GM12878 (cell line): Measurements from ENCODE around the gene PCDH15. TPM values are rescaled to one million over a fixed set of nuclear protein-coding genes. Genes with fewer than 3 reads are reported as not detected.

Experiments
- ATAC-seq: fragments of 200-7000 bp; cut with Tn5 transposase; 3 replicates; pipeline ENCODE4 v1.9.1; 2020; ENCODE audit warnings: mild to moderate bottlenecking, moderate library complexity
- BruUV-seq: library from RNA; stranded (reverse); fragments of 400-500 nt; replicated peaks from 2 replicates; lab custom pipeline; 2021; lab: Mats Ljungman, UMichigan
- CTCF ChIA-PET: fragments of 300-600 bp; sonication (Branson Sonifier 250); formaldehyde crosslinking; extraction: SDS; loops from one replicate; lab custom pipeline; 2021; ENCODE audit warnings: inconsistent platforms; lab: Yijun Ruan, JAX
- POLR2A ChIA-PET: fragments of 350-600 bp; formaldehyde crosslinking; extraction: SDS; loops from one replicate; lab custom pipeline; 2021; ENCODE audit warnings: inconsistent platforms; lab: Charles Lee
- RAD21 ChIA-PET: fragments of 300-600 bp; sonication (Branson Sonifier 250); formaldehyde crosslinking; loops from one replicate; lab custom pipeline; 2023; ENCODE audit warnings: antibody characterized with exemption; ENCODE audit not compliant: unreplicated experiment; lab: Charles Lee
- SMC1A ChIA-PET: fragments of 300-600 bp; sonication (Branson Sonifier 250); formaldehyde crosslinking; loops from one replicate; lab custom pipeline; 2023; ENCODE audit not compliant: unreplicated experiment, uncharacterized antibody; lab: Charles Lee
- DNase-seq: peaks from one replicate; pipeline ENCODE4 v3.0.0-alpha.2; 2011; ENCODE audit warnings: low read depth, low spot score
- FAIRE-seq: peaks from 3 replicates; lab custom pipeline; 2011; peaks lifted over from hg19 to GRCh38; lab: Jason Lieb, UNC
- H2AFZ ChIP-seq: 2 replicates; pipeline ENCODE4 v1.6.0; 2011; ENCODE audit warnings: low read depth, low read length, control low read depth; ENCODE audit not compliant: control insufficient read depth
- H3K27ac ChIP-seq: 2 replicates; pipeline ENCODE4 v1.5.1; 2011; ENCODE audit warnings: control low read depth; ENCODE audit not compliant: control insufficient read depth, insufficient read depth
- H3K27me3 ChIP-seq, 2 experiments: replicated peaks in 1 of 2; 2 replicates each; pipeline versions ENCODE4 v1.6.0 to v1.6.1; 2011; ENCODE audit warnings: low read length in 1 of 2; ENCODE audit not compliant: control insufficient read depth in 2 of 2, insufficient read depth in 2 of 2
- H3K36me3 ChIP-seq, 2 experiments: 2 replicates each; pipeline ENCODE4 v1.5.1; 2011; ENCODE audit warnings: low read length in 1 of 2; ENCODE audit not compliant: control insufficient read depth in 2 of 2, insufficient read depth in 2 of 2
- H3K4me1 ChIP-seq: 2 replicates; pipeline ENCODE4 v1.6.1; 2011; ENCODE audit warnings: mild to moderate bottlenecking, low read length, moderate library complexity, mixed read lengths; ENCODE audit not compliant: control insufficient read depth, insufficient read depth
- H3K4me2 ChIP-seq: 2 replicates; pipeline ENCODE4 v1.6.0; 2011; ENCODE audit warnings: control low read depth; ENCODE audit not compliant: control insufficient read depth, insufficient read depth
- H3K4me3 ChIP-seq: fragments of 200-600 bp; sonication (generic); 2 replicates; pipeline ENCODE4 v1.5.1; 2016
- H3K79me2 ChIP-seq: 2 replicates; pipeline ENCODE4 v1.6.0; 2011; ENCODE audit warnings: low read length; ENCODE audit not compliant: control insufficient read depth, insufficient read depth
- H3K9ac ChIP-seq: 2 replicates; pipeline ENCODE4 v1.8.0; 2011; ENCODE audit warnings: low read length, control low read depth, mixed read lengths; ENCODE audit not compliant: control insufficient read depth, insufficient read depth
- H3K9me3 ChIP-seq: replicated peaks from 3 replicates; pipeline ENCODE4 v1.5.1; 2011; ENCODE audit warnings: mild to moderate bottlenecking, low read length; ENCODE audit not compliant: control insufficient read depth, insufficient read depth
- H4K20me1 ChIP-seq: 2 replicates; pipeline ENCODE4 v1.6.0; 2011; ENCODE audit not compliant: control insufficient read depth, insufficient read depth
- BCL3 ChIP-seq: IDR thresholded peaks from 2 replicates; pipeline ENCODE4 v1.6.1; 2011; ENCODE audit warnings: borderline replicate concordance, low read depth, mild to moderate bottlenecking, moderate library complexity, low read length; ENCODE audit not compliant: insufficient read depth, poor library complexity, severe bottlenecking
- CHD1 ChIP-seq: IDR thresholded peaks from 2 replicates; pipeline ENCODE4 v1.6.1; 2012; ENCODE audit warnings: low read depth, low read length, improper control_type of control experiment
- FOXK2 ChIP-seq: fragments of 450-650 bp; IDR thresholded peaks from 2 replicates; pipeline ENCODE4 v1.6.1; 2017; ENCODE audit warnings: mild to moderate bottlenecking, moderate library complexity
- HDAC6 ChIP-seq: fragments of 200-600 bp; sonication (generic); IDR thresholded peaks from one replicate; pipeline ENCODE4 v1.8.0; 2017; ENCODE audit warnings: antibody characterized with exemption; ENCODE audit not compliant: unreplicated experiment
- KAT2A ChIP-seq: conservative IDR thresholded peaks from 2 replicates; pipeline ENCODE4 v1.6.1; 2011; ENCODE audit warnings: low read depth, low read length; ENCODE audit not compliant: control insufficient read depth
- MAX ChIP-seq: IDR thresholded peaks from 2 replicates; pipeline ENCODE4 v1.6.1; 2012; ENCODE audit warnings: low read depth, low read length, improper control_type of control experiment
- MYC ChIP-seq: IDR thresholded peaks from 2 replicates; pipeline ENCODE4 v1.6.1; 2011; ENCODE audit warnings: mild to moderate bottlenecking, low read length, moderate library complexity, inconsistent platforms; ENCODE audit not compliant: insufficient read depth, insufficient replicate concordance, insufficient read length, severe bottlenecking
- NR2F1 ChIP-seq: fragments of 450-650 bp; conservative IDR thresholded peaks from 2 replicates; pipeline ENCODE4 v1.6.1; 2017; ENCODE audit warnings: mild to moderate bottlenecking
- PRDM15 ChIP-seq: fragments of 450-650 bp; formaldehyde crosslinking; IDR thresholded peaks from 2 replicates; pipeline ENCODE4 v1.4.0; 2020; ENCODE audit warnings: mild to moderate bottlenecking, moderate library complexity
- RCOR1 ChIP-seq: conservative IDR thresholded peaks from 2 replicates; pipeline ENCODE4 v1.6.1; 2012; ENCODE audit warnings: low read depth, low read length, improper control_type of control experiment
- RELA ChIP-seq: fragments of 450-650 bp; IDR thresholded peaks from 2 replicates; pipeline ENCODE4 v1.8.0; 2014; ENCODE audit warnings: borderline replicate concordance; ENCODE audit not compliant: partially characterized antibody
- RUNX3 ChIP-seq: IDR thresholded peaks from 2 replicates; pipeline ENCODE4 v1.6.1; 2012; ENCODE audit warnings: low read length, inconsistent platforms
- SMARCA5 ChIP-seq: fragments of 450-650 bp; IDR thresholded peaks from 2 replicates; pipeline ENCODE4 v1.6.1; 2017; ENCODE audit warnings: mild to moderate bottlenecking
- SP1 ChIP-seq: IDR thresholded peaks from one replicate; pipeline ENCODE4 v1.6.1; 2011; ENCODE audit warnings: low read depth, low read length
- ZBED1 ChIP-seq: IDR thresholded peaks from 2 replicates; pipeline ENCODE4 v1.6.1; 2016; ENCODE audit warnings: borderline replicate concordance
- ZBTB33 ChIP-seq: fragments of 450-650 bp; IDR thresholded peaks from 2 replicates; pipeline ENCODE4 v1.6.1; 2017; ENCODE audit warnings: mild to moderate bottlenecking
- WGBS: methylation state at CpG from one replicate; pipeline ENCODE4 v1.1.6; 2016; ENCODE audit warnings: low lambda C conversion rate; ENCODE audit not compliant: insufficient replicate concordance, insufficient coverage; ENCODE audit errors: missing lambda C conversion rate; 5-methylcytosine and 5-hydroxymethylcytosine counted together
- in situ Hi-C: fragments of 300-500 bp; cut with MboI; formaldehyde crosslinking; loops from 9 replicates; pipeline ENCODE4 v1.14.3; 2018; ENCODE audit warnings: mixed read lengths
- intact Hi-C: fragments of 100-400 bp; cut with micrococcal nuclease; formaldehyde crosslinking; loops from one replicate; pipeline ENCODE4 v1.14.2; 2022; ENCODE audit not compliant: unreplicated experiment
- polyA plus RNA-seq, 11 experiments: library from polyadenylated mRNA; depleted of rRNA in 4 of 11; unstranded in 6 of 11; stranded (reverse) in 5 of 11; fragments of >200 nt; fragmentation: Nextera tagmentation in 4 of 11; fragmentation: Illumina TruSeq in 1 of 11; extraction: Ambion mirVana in 4 of 11; extraction: Trizol in 1 of 11; gene quantifications; 1 replicate in 1 of 11; 2 replicates in 10 of 11; pipeline versions ENCODE4 v1.2.1 to v1.2.3, GENCODE V29; 2011 to 2016; ENCODE audit warnings: inconsistent platforms in 2 of 11, missing spikeins in 2 of 11, low read depth in 1 of 11
- total RNA-seq, 4 experiments: library from RNA; depleted of rRNA in 3 of 4; stranded (reverse); fragments of >200 nt in 3 of 4; fragmentation: Illumina TruSeq in 1 of 4; extraction: Trizol in 1 of 4; gene quantifications; 2 replicates each; pipeline versions ENCODE4 v1.2.1 to v1.2.3, GENCODE V29; 2013 to 2021

PCDH15 gene
- total and polyA plus RNA-seq, 10 of the 15 experiments (the other 5 are each of a cell fraction or from before 2014, with no cell fraction given): 0.03 to 0.52 (median 0.07) TPM; not detected in 6

- TF ChIP-seq RELA (no peak), ZBTB33 (no peak), CHD1 (no peak)
- TF ChIP-seq, all 136 proteins: peak for 0
Observed at GRCh38 chr10:53827261-53827660, 973.8 kb downstream of the PCDH15 start (continued).

- Histone ChIP-seq H3K4me1 (no peaks in the 10 kb centered on the region), H3K27me3 (no peaks in the 10 kb centered on the region), H3K9me3 (no peaks in the 10 kb centered on the region), H3K4me3 (no peak overlapping the region), H4K20me1 (no peaks in the 10 kb centered on the region), H3K27ac (no peak overlapping the region), H3K9ac (no peak overlapping the region), H3K79me2 (no peaks in the 10 kb centered on the region), H3K36me3 (no peaks in the 10 kb centered on the region), H2AFZ (no peak overlapping the region), H3K4me2 (no peak overlapping the region)
- WGBS: 5% methylated on average over 8 of the region's 8 CpGs
- RAD21 ChIA-PET: no interaction called here
- in situ Hi-C loops: no loop called here
- intact Hi-C loops: no loop called here
- POLR2A ChIA-PET: no interaction called here
- FAIRE-seq (no peak), DNase-seq (no peak), ATAC-seq (no peak)
- SMC1A ChIA-PET: interaction anchor here (1.3 kb wide), 1 partner anchor 9 kb away, joined by 4 read pairs; no protein-coding TSS in a partner anchor
- no TSS peak for BruUV-seq
- CTCF ChIA-PET: interaction anchor here (1.2 to 2.7 kb wide), 2 partner anchors 32 to 208 kb away, joined by 3 to 8 read pairs; no protein-coding TSS in a partner anchor
- TF ChIP-seq SP1 (no peak), FOXK2 (no peak), NR2F1 (no peak), HDAC6 (no peak), RUNX3 (no peak), KAT2A (no peak), RCOR1 (no peak), MAX (no peak), ZBED1 (no peak), BCL3 (no peak), SMARCA5 (no peak), MYC (no peak), PRDM15 (no peak)
Observed at GRCh38 chr10:53808677-53809372, 992.2 kb downstream of the PCDH15 start.
